ENCODE results near the gene MYH14.

- no peak for TF ChIP-seq CTCF (IDR thresholded peaks at IDR 0.05; ENCODE audit: low read depth, low read length, poor library complexity, severe bottlenecking)
- no peak for TF ChIP-seq EZH2phosphoT487 (IDR thresholded peaks at IDR 0.05; ENCODE audit: borderline replicate concordance, low read length)
Observed at GRCh38 chr19:50280074-50280473, 76.7 kb downstream of the MYH14 start.

Data from DOHH2 (cell line).